Vagina (tissue), 2 donors: ENCODE data around the gene BAHD1.

ENCODE experiments used
- CTCF ChIP-seq, 3 experiments: fragments of 450-650 bp in 2 of 3; fragments of 200-600 bp in 1 of 3; sonication (generic) in 1 of 3; IDR thresholded peaks; one replicate each; pipeline ENCODE4 v1.5.1; 2017 to 2019; ENCODE audit warnings: antibody characterized with exemption in 3 of 3, mild to moderate bottlenecking in 2 of 3, moderate library complexity in 2 of 3
- POLR2A ChIP-seq, 2 donors: fragments of 450-650 bp; IDR thresholded peaks; one replicate each; pipeline ENCODE4 v1.6.1; 2017; ENCODE audit warnings: antibody characterized with exemption in 2 of 2, mild to moderate bottlenecking in 2 of 2, moderate library complexity in 2 of 2
- POLR2AphosphoS5 ChIP-seq, 2 donors: sonication (generic); formaldehyde crosslinking; IDR thresholded peaks; one replicate each; pipeline ENCODE4 v1.9.0; 2017; ENCODE audit warnings: antibody characterized with exemption in 2 of 2, mild to moderate bottlenecking in 2 of 2, low read depth in 1 of 2; ENCODE audit not compliant: insufficient read depth in 1 of 2

- TF ChIP-seq CTCF (IDR thresholded peaks at IDR 0.05): peak; percentile 2 to 84 (median 43)
- no peak for TF ChIP-seq POLR2A (IDR thresholded peaks at IDR 0.05)
- peak in 1 of 2 donors; percentile 46 for TF ChIP-seq POLR2AphosphoS5 (IDR thresholded peaks at IDR 0.05; ENCODE audit: insufficient read depth in 1 of 2, low read depth in 1 of 2)
Observed at GRCh38 chr15:40506964-40507571, 66.3 kb downstream of the BAHD1 start.
